Sigmoid colon (tissue), 7 donors: ENCODE measurements around the gene ARHGAP18. TPM values are rescaled to one million over a fixed set of nuclear protein-coding genes. Genes with fewer than 3 reads are reported as not detected.
A peak's percentile ranks its signal among the peaks of the same experiment; 100 is the strongest.

Experiments
- DNase-seq: peaks from one replicate; pipeline ENCODE4 v3.0.0-alpha.2; 2019
- H3K27ac ChIP-seq, 4 donors: fragments of 200-600 bp; sonication (generic); one replicate each; pipeline ENCODE4 v1.5.1; 2016 to 2019; ENCODE audit warnings: mild to moderate bottlenecking in 1 of 4
- H3K27me3 ChIP-seq, 3 donors: fragments of 200-600 bp; sonication (generic); one replicate each; pipeline ENCODE4 v1.5.1; 2019; ENCODE audit warnings: mild to moderate bottlenecking in 1 of 3
- H3K36me3 ChIP-seq, 4 donors: fragments of 200-600 bp; sonication (generic); one replicate each; pipeline ENCODE4 v1.5.1; 2016 to 2019
- H3K4me1 ChIP-seq, 4 donors: fragments of 200-600 bp; sonication (generic); one replicate each; pipeline ENCODE4 v1.5.1; 2017 to 2019
- H3K4me3 ChIP-seq, 4 donors: fragments of 200-600 bp; sonication (generic); one replicate each; pipeline ENCODE4 v1.5.1; 2017 to 2019; ENCODE audit warnings: mild to moderate bottlenecking in 2 of 4, moderate library complexity in 1 of 4
- H3K9me3 ChIP-seq, 4 donors: fragments of 200-600 bp in 3 of 4; sonication (generic) in 3 of 4; one replicate each; pipeline versions ENCODE4 v1.5.1 to v1.6.1; 2013 to 2019
- EP300 ChIP-seq, 4 donors: sonication (generic); formaldehyde crosslinking; IDR thresholded peaks; one replicate each; pipeline ENCODE4 v1.6.1; 2017; ENCODE audit warnings: antibody characterized with exemption in 4 of 4
- POLR2A ChIP-seq, 2 donors: fragments of 450-650 bp; IDR thresholded peaks; one replicate each; pipeline ENCODE4 v1.6.1; 2016; ENCODE audit warnings: antibody characterized with exemption in 2 of 2, mild to moderate bottlenecking in 2 of 2, moderate library complexity in 2 of 2
- POLR2AphosphoS5 ChIP-seq, 4 donors: sonication (generic); formaldehyde crosslinking; IDR thresholded peaks; one replicate each; pipeline ENCODE4 v1.6.1; 2017; ENCODE audit warnings: antibody characterized with exemption in 4 of 4
- WGBS, 2 donors: extraction: QIAGEN DNeasy Blood & Tissue Kit; methylation state at CpG; one replicate each; pipeline ENCODE4 v1.1.7; 2013; 5-methylcytosine and 5-hydroxymethylcytosine counted together
- intact Hi-C: fragments of 100-400 bp; cut with DNase I; formaldehyde crosslinking; loops from one replicate; pipeline ENCODE4 v1.15.1; 2023
- polyA plus RNA-seq, 3 donors: library from polyadenylated mRNA; stranded (reverse); fragments of 200-250 nt; gene quantifications; one replicate each; pipeline ENCODE4 v1.2.3, GENCODE V29; 2013
- total RNA-seq, 4 donors: library from RNA; depleted of rRNA; stranded (reverse); fragments of >200 nt; gene quantifications; one replicate each; pipeline ENCODE4 v1.1.0, GENCODE V29; 2016
- TF ChIP-seq, protein P1 (sequence below), 4 experiments: fragments of 450-650 bp in 3 of 4; fragments of 200-600 bp in 1 of 4; IDR thresholded peaks; one replicate each; pipeline ENCODE4 v1.5.1; 2016 to 2019; ENCODE audit warnings: antibody characterized with exemption in 4 of 4, mild to moderate bottlenecking in 3 of 4, moderate library complexity in 2 of 4
- donor health status: healthy with polysubstance abuse.
- donor health status: Bipolar disorder and iron deficiency.
- donor health status: healthy.

ARHGAP18 gene
- total and polyA plus RNA-seq, 7 donors: 9.2 to 16.9 (median 10.7) TPM

DNA sequence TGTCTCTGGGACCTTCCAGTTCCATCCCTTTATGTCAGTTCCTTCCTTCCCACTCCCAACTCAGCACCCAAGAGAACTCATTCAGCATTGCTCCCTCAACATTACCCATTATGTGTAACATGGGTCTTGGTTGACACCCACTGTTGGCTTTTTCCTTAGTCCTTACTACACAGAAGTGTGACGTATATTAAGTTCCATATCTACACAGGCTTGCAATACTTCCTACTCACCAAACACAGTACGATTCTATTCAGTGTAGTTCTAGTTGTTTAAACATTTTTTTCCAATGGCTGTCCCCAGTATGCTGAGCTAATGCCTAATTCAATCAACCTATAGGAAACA is 37.7 kb downstream of the ARHGAP18 start:
- Histone ChIP-seq H3K36me3 (no peaks in the 10 kb centered on the region), H3K4me1 (peaks cover 0 to 13% (median 0%) of the 10 kb centered on the region in 4 donors), H3K27ac (peak overlapping the region; percentile 41 to 62 (median 45)), H3K4me3 (no peak overlapping the region), H3K27me3 (no peaks in the 10 kb centered on the region), H3K9me3 (no peaks in the 10 kb centered on the region)
- 74 to 87% methylated on average over 2 of the region's 2 CpGs for WGBS, 2 donors
- TF ChIP-seq, protein P1, sequence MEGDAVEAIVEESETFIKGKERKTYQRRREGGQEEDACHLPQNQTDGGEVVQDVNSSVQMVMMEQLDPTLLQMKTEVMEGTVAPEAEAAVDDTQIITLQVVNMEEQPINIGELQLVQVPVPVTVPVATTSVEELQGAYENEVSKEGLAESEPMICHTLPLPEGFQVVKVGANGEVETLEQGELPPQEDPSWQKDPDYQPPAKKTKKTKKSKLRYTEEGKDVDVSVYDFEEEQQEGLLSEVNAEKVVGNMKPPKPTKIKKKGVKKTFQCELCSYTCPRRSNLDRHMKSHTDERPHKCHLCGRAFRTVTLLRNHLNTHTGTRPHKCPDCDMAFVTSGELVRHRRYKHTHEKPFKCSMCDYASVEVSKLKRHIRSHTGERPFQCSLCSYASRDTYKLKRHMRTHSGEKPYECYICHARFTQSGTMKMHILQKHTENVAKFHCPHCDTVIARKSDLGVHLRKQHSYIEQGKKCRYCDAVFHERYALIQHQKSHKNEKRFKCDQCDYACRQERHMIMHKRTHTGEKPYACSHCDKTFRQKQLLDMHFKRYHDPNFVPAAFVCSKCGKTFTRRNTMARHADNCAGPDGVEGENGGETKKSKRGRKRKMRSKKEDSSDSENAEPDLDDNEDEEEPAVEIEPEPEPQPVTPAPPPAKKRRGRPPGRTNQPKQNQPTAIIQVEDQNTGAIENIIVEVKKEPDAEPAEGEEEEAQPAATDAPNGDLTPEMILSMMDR (IDR thresholded peaks at IDR 0.05): no peak
- TF ChIP-seq POLR2AphosphoS5 (IDR thresholded peaks at IDR 0.05) (no peak), EP300 (IDR thresholded peaks at IDR 0.05) (no peak), POLR2A (IDR thresholded peaks at IDR 0.05) (no peak)
- no peak for DNase-seq
- intact Hi-C loops: no loop called here

DNA sequence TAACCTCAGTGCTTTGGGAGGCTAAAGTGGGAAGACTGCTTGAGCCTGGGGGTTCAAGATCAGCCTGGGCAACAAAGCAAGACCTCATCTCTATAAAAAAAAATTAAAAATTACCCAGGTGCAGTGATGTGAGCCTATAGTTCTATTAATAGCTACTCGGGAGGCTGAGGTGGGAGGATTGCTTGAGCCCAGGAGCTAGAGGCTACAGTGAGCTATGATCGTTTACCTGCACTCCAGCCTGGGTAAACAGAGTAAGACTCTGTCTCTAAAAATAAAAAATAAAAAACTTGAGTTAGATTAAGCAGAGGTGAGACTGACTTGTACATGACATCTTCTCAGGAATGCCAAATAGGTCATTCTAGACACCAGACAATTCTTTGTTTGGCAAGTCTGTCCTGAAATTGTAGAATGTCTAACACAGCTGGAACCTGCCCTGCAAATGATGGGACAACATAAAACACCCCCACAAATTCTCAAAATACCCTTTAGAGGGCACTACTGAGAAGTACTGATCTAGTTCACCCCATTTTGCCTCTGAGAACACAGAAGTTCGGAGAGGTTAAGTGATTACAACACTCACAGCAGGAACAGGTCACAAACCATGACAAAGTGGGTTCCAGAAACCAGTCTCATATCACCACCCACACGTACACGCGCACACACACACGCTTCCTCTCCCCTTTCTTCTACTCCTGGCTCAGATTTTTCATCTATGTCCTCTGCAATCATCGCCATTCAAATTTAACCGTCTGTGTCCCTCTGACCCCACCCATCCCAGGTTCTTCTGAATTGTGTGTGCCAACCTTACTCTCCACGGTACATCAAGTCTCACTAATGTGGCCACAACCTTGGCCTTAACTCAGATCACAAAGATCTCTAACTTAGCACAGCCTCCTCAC is 38.3 kb downstream of the ARHGAP18 start:
- 67 to 89% methylated on average over 10 of the region's 10 CpGs for WGBS, 2 donors
- intact Hi-C loops: no loop called here
- H3K4me3 ChIP-seq: no peak overlapping the region
- no peak for DNase-seq
- H3K4me1 ChIP-seq: peaks cover 0 to 13% (median 0%) of the 10 kb centered on the region in 4 donors
- TF ChIP-seq EP300 (IDR thresholded peaks at IDR 0.05) (no peak), POLR2AphosphoS5 (IDR thresholded peaks at IDR 0.05) (no peak), POLR2A (IDR thresholded peaks at IDR 0.05) (no peak)
- TF ChIP-seq, protein P1 (IDR thresholded peaks at IDR 0.05): no peak
- H3K36me3 ChIP-seq: no peaks in the 10 kb centered on the region
- no peaks in the 10 kb centered on the region for H3K9me3 ChIP-seq
- H3K27ac ChIP-seq: peak overlapping the region; percentile 41 to 62 (median 45)
- no peaks in the 10 kb centered on the region for H3K27me3 ChIP-seq

DNA sequence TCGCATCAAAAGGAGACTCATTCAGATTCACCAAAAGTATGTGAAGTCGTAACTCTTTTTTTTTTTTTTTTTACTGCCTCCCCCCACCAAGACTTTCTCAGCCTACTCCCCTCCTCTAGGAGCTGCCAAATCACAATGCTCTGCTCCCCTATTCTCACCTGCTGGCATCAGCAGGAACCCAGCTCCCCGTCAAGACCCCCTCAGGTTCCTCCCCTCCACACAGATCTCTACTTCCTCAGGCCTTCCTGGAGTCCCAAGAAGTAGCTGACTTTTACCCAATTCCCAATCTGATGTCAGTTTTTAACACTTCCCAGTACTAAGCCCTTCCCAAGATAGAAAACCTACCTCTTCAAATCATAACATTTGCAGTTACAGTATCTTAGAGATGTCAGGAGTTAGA is 39.3 kb downstream of the ARHGAP18 start:
- H3K36me3 ChIP-seq: no peaks in the 10 kb centered on the region
- no peaks in the 10 kb centered on the region for H3K9me3 ChIP-seq
- peaks cover 0 to 13% (median 0%) of the 10 kb centered on the region in 4 donors for H3K4me1 ChIP-seq
- H3K27me3 ChIP-seq: no peaks in the 10 kb centered on the region
- 94 to 96% methylated on average over 3 of the region's 3 CpGs for WGBS, 2 donors
- peak overlapping the region in 1 of 4 donors; percentile 2 for H3K27ac ChIP-seq
- TF ChIP-seq POLR2AphosphoS5 (IDR thresholded peaks at IDR 0.05) (no peak), EP300 (IDR thresholded peaks at IDR 0.05) (no peak), POLR2A (IDR thresholded peaks at IDR 0.05) (no peak)
- TF ChIP-seq, protein P1 (IDR thresholded peaks at IDR 0.05): no peak
- DNase-seq: no peak
- H3K4me3 ChIP-seq: no peak overlapping the region
- intact Hi-C loops: no loop called here

DNA sequence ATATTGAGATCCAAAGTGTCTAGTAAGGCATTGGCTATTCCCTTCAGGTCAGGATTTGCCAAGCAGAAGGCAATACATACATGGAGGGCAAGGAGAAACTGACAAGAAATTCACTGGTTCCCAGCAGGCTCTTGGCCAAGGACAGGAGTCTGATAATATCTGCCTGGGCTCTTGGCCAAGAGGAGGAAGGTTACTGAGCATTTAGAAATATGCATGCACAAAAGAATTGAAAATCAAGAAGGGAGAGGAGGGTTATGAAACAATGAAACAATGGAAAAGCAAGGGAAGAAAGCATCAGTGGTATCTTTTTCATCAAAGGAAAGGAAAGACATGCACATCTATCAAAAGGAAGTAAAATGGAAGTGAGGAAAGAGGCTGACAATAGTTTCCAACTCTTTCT is 42.4 kb downstream of the ARHGAP18 start:
- TF ChIP-seq POLR2A (IDR thresholded peaks at IDR 0.05) (no peak), EP300 (IDR thresholded peaks at IDR 0.05) (no peak), POLR2AphosphoS5 (IDR thresholded peaks at IDR 0.05) (no peak)
- TF ChIP-seq, protein P1 (IDR thresholded peaks at IDR 0.05): no peak
- intact Hi-C loops: no loop called here
- no peak overlapping the region for H3K27ac ChIP-seq
- peaks cover 0 to 3% (median 1%) of the 10 kb centered on the region in 4 donors for H3K4me1 ChIP-seq
- no peaks in the 10 kb centered on the region for H3K27me3 ChIP-seq
- DNase-seq: no peak
- no peak overlapping the region for H3K4me3 ChIP-seq
- H3K9me3 ChIP-seq: no peaks in the 10 kb centered on the region
- no peaks in the 10 kb centered on the region for H3K36me3 ChIP-seq
